BE2C (cell line): Measurements from ENCODE around the gene PRKAG1.

Source experiments
- DNase-seq: peaks from one replicate; pipeline ENCODE4 v3.0.0-alpha.2; 2020
- H3K27me3 ChIP-seq: fragments of 250-450 bp; sonication (Bioruptor Pico); 2 replicates; pipeline ENCODE4 v1.5.1; 2020; ENCODE audit warnings: mild to moderate bottlenecking
- H3K36me3 ChIP-seq: fragments of 250-450 bp; sonication (Bioruptor Pico); 2 replicates; pipeline ENCODE4 v1.5.1; 2020; ENCODE audit warnings: mild to moderate bottlenecking
- H3K4me1 ChIP-seq: fragments of 250-450 bp; sonication (Bioruptor Pico); 2 replicates; pipeline ENCODE4 v1.5.1; 2020
- H3K4me3 ChIP-seq: 2 replicates; pipeline ENCODE4 v1.5.1; 2011; ENCODE audit warnings: low read depth, low read length
- H3K9me3 ChIP-seq: fragments of 250-450 bp; sonication (Bioruptor Pico); 2 replicates; pipeline ENCODE4 v1.5.1; 2020
- CTCF ChIP-seq: IDR thresholded peaks from 2 replicates; pipeline ENCODE4 v1.5.1; 2012; ENCODE audit warnings: mild to moderate bottlenecking, low read depth, low read length

PRKAG1 gene

DNA sequence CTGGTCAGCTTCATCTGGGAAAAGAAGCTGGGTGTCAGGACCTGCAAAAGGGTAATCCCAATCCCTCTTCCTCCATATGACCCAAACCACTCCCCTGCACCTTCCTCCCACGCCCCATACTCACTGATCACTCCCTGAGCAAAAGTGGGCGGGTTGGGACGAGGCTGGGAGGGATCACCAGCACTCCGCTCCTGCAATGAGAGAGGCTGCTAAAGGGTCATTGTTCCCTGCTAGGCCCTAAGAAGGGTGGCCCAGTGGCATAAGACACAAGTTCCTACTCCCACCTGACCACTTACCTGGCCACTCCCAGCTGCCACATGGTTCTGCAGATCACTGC, 15.7 kb upstream of the PRKAG1 start:
- H3K9me3 ChIP-seq = no peaks in the 10 kb centered on the region
- H3K36me3 ChIP-seq = peaks cover 93% of the 10 kb centered on the region
- H3K4me1 ChIP-seq = no peaks in the 10 kb centered on the region
- H3K27me3 ChIP-seq = no peaks in the 10 kb centered on the region
- DNase-seq = no peak
- TF ChIP-seq CTCF = no peak
- H3K4me3 ChIP-seq = no peak overlapping the region

DNA sequence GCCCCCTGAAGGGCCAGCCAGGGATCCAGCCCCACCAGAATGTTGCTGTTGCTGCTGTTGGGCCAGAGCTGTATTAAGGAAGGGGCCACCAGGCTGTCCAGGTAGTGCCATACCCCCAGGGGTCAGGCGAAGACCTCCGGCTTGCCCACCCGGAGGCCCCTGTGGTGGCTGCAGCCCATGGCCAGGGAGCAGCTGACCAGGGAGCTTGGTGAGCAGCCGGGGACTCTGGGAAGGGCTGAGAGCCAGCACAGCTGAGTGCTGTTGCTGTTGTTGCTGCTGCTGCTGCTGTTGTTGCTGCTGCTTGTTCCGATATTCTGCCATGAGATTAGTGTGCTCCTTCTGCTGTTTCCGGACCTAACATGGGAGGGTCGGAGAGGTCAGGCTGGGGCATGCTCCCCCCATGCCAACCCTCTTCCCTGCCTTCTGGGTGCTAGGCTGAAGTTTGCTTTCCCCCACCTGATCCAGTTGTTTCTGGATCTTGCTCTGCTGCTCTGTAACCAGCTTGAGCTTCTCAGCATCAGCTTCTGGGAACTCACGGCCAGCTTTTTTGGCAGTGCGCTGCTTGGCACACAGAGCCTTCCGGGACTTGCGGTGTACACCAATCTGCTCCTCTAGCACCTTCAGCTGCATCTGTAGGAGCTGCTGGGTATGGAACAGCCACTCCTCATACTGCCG, 15.2 kb upstream of the PRKAG1 start:
- peaks cover 93% of the 10 kb centered on the region for H3K36me3 ChIP-seq
- no peak for DNase-seq
- no peaks in the 10 kb centered on the region for H3K9me3 ChIP-seq
- TF ChIP-seq CTCF = no peak
- no peak overlapping the region for H3K4me3 ChIP-seq
- H3K4me1 ChIP-seq = no peaks in the 10 kb centered on the region
- no peaks in the 10 kb centered on the region for H3K27me3 ChIP-seq

DNA sequence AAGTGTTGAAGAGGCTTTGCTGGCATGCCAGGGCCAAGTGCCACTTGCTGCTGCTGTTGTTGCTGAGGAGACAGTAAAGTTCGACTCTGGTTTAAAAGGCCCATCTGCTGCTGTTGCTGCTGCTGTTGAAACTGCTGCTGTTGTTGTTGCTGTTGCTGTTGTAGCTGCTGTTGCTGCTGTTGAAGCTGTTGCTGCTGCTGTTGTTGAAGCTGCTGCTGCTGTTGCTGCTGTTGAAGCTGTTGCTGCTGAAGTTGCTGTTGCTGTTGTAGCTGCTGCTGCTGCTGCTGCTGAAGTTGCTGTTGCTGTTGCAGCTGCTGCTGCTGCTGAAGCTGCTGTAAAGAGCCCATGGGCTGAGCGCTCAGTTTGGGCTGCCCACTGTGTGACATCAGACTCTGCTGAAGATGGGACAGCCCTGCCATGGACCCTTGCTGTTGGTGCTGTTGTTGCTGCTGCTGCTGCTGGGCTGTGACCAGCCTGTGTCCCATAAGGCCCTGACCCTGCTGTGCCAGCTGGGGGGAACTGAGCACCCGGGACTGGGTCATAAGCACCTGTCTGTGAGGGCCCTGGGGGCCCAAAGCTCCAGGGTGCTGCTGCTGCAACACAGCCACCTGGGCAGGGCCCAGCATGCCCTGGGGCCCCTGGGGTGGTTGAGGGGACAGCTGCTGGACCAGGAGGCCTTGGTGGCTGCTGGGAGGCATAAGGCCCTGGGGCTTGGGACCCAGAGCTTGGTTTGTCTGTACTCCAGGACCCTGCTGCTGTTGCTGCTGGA, 14.3 kb upstream of the PRKAG1 start:
- Histone ChIP-seq H3K9me3 (no peaks in the 10 kb centered on the region), H3K4me1 (no peaks in the 10 kb centered on the region), H3K4me3 (no peak overlapping the region), H3K27me3 (no peaks in the 10 kb centered on the region), H3K36me3 (peaks cover 93% of the 10 kb centered on the region)
- no peak for DNase-seq
- no peak for TF ChIP-seq CTCF

GRCh38 chr12:49032276-49032675, 13.7 kb upstream of the PRKAG1 start:
- DNase-seq = no peak
- Histone ChIP-seq H3K36me3 (peaks cover 93% of the 10 kb centered on the region), H3K4me1 (no peaks in the 10 kb centered on the region), H3K27me3 (no peaks in the 10 kb centered on the region), H3K9me3 (no peaks in the 10 kb centered on the region), H3K4me3 (no peak overlapping the region)
- TF ChIP-seq CTCF = no peak

GRCh38 chr12:49031573-49032161, 13.1 kb upstream of the PRKAG1 start:
- Histone ChIP-seq H3K36me3 (peaks cover 90% of the 10 kb centered on the region), H3K4me3 (no peak overlapping the region), H3K4me1 (no peaks in the 10 kb centered on the region), H3K27me3 (no peaks in the 10 kb centered on the region), H3K9me3 (no peaks in the 10 kb centered on the region)
- no peak for TF ChIP-seq CTCF
- DNase-seq = no peak
